EL (cell line): ENCODE data around the gene TMEM134.
"Not testable (repeated sequence)": the region's sequence is repeated elsewhere in the genome, so short reads cannot be mapped to it uniquely, and the experiment has no call there.

Source experiments
- DNase-seq: peaks from one replicate; pipeline ENCODE4 v3.0.0-alpha.2; 2016

Gene TMEM134

DNA sequence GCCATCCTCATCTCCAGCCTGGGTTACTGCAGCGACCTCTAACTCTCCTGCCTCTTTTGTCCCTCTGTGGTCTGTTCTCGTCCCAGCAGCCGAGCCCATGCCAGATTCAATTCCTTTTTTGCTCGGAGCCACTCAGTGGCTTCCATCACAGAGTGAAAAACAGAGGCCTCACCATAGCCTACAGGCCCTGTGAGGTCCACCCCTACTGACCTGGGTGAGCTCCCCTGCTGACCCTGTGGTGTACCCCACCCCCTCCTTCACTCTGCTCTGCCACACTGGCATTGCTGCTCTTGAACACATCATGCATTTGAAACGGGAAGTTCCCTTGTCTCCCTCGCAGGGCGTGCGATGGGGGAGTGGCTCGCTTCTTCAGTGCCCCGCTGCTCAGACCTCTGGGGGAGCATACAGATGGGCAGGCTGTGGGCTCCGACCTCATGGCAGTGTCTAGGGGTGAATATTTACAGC, 15.8 kb upstream of the TMEM134 start:
- no peak for DNase-seq

DNA sequence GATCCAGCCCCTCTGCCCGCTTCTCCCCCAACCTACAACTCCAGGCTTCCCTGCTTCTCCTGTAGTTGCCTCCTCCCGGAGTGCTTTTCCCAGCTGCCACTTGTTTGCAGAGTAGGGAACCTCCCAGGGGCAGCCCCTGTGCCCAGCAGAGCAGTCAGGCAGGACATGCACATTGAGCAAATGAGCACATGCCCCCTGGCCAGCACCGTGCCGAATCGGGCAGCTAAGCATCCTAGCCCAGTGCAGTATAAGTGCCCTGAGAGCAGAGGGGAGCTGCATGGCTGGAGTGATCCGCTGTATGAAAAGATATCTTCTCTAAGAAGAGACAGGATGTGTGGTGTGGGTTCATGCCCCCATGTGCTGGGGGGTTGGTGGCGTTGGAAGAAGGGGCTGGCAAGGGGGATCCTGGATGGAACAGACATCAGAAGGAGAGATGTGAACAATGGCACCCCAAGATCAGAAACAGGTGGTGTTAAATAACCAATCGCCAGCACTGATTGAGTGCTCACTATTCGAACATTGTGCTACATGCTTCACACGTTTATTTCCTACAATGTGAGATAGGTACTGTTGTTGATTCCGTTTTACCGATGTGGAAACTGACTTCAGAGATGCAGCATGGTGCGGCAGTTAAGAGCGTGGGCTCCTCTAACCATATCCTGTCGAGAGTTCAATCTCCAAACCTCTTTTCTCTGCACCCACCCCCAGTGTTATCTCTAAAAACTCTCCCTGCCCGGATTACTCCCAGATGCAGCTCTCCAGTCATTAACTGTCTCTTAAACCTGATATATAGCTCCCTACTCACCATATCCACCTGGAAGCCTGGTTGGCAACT, 15.0 kb upstream of the TMEM134 start:
- no peak for DNase-seq

DNA sequence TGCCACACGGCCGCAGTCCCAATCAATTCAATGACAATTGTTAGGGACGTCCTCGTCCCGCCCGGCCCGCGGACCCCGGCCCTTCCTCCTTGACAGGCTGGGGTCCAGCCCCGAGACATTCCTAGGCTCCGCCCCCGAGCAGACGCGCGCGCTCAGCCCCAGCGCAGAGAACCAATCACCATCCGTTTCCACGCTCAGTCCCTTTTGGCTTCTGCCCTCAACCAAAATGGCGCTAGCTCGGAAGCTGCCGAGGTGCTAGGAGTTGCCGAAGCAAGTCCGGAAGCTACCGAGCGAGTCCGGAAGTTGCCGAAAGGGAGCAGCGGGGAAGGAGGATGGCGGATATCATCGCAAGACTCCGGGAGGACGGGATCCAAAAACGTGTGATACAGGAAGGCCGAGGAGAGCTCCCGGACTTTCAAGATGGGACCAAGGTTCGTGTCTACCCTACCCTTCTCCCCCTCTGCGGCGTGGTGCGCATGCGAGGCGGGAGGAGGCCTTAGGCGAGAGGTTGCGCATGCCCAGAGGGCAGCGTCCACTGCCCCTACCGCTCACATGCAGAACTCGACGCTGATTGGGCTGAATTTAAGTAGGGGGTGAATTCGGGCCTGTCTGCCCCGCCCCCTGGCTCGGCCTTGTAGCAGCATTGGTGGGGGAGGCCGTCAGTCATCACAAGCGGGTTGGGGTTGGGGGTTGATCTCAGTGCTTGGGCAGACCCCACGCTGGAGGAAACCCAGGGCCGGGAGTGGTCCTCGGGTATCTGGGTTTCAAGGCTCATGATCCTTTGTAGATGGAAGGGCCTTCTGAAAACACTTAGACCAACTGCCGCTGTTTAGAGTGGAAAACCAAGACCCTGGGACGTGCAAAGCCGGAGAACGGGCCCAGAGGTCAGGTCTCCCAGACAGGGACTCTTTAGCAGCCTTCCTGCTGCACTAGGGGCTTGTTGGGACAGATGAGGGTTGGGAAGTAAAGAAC, 14.1 kb upstream of the TMEM134 start, which contains the start of gene AIP:
Gene AIP, plus strand, starts transcription at position 200 of the 972 bp plus-strand sequence. Its CDS starts 133 bp downstream, at position 333.
- DNase-seq = peak; percentile 98

DNA sequence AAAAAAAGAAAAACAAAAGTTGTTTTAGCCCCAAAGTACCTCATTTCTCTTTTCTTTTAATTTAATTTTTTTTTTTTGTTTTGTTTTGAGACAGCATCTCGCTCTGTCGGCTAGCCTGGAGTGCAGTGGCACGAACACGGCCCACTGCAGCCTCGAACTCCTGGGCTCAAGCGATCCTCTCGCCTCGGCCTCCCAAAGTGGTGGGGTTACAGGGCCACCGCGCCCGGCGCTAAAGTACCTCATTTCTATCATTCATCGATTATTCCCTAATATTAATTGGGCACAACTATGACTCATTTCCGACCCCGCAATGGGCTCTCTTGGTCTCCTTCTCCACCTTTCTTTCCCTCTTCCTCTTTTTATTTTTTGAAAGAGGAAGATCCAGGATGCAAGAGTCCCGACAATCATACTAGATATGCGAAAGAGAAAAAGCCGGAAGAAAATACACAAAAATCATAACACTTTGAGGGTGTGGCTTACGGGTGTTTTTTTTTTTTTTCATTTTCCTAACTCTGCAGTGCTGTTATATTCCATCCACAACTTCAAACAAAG, 13.3 kb upstream of the TMEM134 start:
- DNase-seq = no peak

DNA sequence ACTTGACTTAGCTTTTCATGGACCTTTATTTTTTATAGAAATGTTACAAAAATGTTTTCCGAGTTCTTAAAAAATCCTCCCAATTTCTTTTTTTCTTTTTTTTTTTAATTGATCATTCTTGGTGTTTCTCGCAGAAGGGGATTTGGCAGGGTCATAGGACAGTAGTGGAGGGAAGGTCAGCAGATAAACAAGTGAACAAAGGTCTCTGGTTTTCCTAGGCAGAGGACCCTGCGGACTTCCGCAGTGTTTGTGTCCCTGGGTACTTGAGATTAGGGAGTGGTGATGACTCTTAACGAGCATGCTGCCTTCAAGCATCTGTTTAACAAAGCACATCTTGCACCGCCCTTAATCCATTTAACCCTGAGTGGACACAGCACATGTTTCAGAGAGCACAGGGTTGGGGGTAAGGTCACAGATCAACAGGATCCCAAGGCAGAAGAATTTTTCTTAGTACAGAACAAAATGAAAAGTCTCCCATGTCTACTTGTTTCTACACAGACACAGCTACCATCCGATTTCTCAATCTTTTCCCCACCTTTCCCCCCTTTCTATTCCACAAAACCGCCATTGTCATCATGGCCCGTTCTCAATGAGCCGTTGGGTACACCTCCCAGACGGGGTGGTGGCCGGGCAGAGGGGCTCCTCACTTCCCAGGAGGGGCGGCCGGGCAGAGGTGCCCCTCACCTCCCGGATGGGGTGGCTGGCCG, 8.4 kb upstream of the TMEM134 start:
- not testable (repeated sequence) for DNase-seq

DNA sequence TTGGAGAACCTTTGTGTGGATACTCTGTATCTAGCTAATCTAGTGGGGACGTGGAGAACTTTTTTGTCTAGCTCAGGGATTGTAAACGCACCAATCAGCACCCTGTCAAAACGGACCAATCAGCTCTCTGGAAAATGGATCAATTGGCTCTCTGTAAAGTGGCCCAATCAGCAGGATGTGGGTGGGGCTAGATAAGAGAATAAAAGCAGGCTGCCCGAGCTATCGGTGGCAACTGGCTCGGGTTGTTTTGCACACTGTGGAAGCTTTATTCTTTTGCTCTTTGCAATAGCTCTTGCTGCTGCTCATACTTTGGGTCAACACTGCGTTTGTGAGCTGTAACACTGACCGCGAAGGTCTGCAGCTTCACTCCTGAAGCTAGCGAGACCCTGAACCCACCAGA, 7.6 kb upstream of the TMEM134 start:
- not testable (repeated sequence) for DNase-seq

DNA sequence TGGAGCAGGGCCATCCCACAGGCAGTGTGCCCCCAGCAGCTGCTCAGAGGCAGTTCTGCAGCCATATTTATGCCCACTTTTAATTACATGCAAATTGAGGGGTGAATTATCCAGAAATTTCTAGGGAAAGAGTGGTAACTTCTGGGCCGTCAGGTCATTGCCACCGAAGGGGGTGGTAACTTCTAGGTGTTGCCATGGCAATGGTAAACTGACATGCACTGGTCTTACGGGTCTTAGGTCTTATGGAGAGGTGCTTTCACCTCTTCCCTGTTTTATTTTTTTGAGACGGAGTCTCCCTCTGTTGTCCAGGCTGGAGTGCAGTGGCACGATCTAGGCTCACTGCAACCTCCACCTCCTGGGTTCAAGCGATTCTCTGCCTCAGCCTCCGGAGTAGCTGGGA, 3.8 kb upstream of the TMEM134 start:
- DNase-seq = no peak

DNA sequence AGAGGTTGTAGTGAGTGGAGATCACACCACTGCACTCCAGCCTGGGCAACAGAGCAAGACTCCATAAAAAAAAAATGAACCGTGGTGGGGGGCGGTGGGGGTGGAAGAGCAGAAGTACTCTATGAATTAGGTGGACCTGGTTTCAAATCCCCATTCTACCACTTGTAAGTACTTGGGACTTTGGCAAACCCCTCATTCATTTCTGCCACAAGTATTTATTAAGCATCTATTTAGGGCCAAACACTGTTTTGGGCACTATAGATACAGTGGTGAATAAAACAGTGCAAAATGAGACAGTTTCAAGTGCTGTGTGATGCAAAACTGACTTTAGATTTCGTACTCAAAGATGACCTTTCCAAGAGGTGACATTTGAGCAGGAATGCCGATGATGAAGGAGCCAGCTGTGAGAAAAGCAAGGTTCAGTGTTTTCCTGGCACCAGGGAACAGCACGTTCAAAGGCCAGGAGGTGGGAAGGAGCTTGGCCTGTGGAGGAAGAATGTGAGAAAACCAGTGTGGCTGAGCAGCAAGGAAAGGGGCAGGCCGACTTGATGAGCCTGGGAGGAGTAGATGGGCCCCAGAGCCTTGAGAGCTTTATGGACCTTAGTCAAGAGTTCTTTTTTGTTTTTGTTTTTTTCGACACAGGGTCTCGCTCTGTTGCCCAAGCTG, 1.4 kb upstream of the TMEM134 start:
- DNase-seq = no peak

DNA sequence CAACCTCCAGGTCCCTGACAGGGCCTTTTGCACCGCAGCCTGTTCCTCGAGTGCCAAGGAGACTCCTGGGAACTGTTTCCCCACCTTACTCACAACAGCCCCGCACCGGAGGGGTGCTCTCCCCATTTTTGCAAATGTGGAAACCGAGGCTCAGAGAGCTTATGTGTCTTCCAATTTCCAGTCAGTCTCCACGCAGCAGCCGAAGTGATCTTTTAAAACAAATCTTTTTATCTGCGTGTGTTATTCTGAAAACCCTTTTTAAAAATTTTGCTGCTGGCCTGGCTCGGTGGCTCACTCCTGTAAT, 409 bp upstream of the TMEM134 start:
- DNase-seq = no peak

DNA sequence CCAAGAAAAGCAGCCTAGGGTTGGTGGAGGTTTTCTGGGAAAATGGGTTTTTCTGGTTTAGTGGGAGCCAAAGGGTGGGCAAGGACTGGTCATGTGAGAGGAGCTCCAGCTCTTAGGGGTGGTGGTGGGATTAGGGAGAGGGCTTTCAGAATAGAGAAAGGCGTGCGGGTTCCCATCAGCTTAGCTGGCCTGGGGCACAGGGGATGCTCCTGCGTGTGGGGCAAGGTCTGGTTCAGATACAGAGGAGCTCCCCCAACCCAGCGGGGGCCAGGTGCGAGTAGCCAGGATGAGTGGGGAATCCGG, 644 bp downstream of the TMEM134 start:
- DNase-seq = no peak

DNA sequence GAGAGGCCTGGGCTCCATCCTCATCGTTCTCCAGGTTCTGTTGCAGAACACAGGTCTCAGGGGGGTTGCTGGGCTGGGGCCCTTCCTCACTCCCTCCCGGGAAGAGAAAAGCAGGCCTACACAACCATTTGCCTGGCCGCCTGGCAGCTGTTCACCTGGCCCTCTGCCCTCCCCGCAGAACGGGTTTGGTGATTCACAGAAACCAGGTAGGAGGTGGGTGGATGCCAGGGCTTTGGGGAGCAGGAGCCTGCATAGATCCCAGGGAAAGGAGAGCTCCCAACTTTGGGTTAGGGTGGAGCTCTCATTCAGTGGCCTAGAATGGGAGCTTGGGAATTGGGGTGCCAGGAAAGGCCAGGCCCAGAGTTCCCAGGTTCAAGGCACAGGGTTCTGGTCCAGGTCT, 995 bp downstream of the TMEM134 start:
- DNase-seq = no peak

DNA sequence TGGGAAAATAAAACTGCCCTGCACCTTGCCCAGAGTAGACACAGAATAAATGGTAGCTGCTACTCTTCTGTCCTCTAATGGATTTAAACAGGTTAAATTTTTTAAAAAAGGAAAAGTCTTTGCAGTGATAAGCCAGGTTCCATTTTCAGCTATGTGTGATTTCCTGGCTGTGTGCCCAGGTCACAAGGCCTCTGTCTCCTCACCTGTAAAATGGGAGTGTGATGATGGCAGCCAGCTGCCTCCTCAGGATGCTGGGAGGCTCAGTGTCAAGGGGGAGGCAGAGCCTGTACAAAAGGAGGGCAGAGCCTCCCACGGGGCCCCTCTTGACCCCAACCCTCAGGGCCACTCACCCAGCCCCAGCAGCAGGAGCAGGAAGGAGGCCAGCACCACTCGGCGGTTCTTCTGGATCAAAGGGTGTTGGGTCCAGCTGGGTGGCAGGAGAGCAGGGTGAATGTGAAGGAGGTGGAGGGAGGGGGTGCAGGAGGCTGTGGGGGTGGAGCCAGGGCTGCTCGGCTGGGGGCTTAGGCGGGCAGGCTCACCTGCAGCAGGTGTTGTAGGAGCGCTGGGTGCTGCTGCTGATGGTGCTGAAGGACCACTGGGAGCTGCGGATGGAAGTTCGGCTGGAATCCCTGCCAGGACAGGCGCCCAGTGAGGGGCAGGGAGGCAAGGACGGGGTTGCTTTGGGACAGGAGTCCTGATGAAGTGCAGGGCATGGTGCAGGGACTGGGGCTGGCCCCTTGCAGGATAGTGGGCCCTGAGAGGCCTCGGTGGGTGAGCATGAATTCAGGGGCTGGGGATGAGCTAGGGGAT, 1.9 kb downstream of the TMEM134 start:
- DNase-seq = no peak

DNA sequence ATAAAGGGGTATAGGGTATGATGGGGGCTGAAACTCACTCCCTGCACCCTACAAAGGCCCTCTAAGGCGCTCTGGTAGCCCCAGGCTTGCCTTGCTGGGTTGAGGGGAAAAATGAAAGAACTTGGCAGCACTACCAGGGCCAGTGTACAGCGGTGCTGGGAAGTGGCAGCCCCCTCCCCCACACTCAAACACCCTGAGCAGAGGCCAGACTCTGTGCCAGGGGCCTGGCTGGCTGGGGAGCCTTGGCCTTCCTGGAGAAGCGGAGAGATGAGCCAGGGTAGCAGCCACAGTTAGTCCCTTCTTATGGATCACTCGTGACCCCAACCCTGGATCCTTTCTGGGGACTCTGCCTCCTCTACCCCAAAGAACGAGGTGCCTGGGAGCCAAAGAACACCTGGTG, 2.7 kb downstream of the TMEM134 start:
- DNase-seq = no peak

DNA sequence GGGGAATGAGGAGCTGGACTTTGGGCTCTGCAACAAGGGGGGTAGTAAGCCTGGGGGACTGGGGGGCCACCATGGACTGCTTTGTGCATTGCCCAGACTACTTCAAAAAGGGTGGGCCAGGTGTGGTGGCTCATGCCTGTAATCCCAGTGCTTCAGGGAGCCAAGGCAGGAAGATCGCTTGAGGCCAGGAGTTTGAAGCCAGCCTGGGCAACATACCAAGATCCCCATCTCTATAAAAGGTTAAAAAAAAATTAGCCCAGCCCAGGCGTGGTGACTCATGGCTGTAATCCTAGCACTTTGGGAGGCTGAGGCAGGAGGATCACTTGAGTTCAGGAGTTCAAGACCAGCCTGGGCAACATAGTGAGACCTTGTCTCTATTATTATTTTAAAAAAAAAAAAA, 3.5 kb downstream of the TMEM134 start:
- not testable (repeated sequence) for DNase-seq

DNA sequence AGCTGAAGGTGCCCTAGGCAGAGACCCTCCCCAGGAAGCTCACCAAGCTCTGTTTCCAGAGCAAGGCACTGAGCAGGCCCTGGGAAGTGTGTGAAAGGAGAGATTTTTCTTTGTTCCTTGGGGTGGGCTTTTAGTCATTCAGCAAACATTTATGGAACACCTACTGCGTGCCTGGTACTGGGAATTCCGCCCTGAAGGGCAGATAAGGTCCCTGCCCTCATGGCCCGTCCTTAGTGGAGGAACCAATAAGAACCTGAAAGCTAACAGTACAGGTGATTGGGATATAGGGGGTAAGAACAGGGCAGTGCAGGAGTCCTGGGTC, 3.9 kb downstream of the TMEM134 start:
- DNase-seq = no peak

DNA sequence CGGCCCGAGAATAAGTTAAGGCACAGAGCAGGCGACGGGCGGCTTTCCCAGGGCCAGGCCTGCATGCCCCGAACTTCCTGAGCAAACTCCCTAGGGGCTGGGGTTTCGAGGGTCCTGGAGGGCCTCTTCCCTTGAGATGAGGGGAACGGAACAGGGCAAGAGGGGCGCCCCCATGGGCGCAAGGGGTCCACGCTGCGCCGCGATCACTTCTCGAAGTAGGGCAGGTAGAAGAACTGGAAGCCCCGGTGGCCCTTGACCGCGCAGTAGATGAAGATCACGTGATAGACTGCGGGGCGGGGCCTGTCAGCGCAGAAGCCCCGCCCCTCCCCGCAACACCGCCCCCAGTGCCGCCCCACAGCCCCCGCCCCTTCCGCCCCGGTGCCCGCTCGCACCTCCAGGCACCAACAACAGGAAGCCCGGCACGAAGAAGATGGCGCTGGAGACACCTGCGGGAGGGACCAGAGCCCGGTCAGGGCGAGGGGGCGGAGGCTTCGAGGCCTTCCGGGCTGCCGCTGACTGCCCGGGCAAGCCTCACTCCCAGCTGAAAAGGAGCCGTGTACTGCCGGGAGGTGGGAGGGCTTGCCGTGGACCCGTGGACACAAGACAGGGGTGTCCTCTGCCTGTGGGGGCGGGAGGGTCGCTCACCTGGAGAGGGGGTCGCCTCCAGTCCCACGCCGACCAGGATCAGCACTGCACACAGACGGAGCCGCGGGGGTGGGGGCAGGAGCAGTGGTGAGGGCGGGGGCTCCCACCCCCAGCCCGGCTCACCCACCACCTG, 4.5 kb downstream of the TMEM134 start:
- peak; percentile 60 for DNase-seq

DNA sequence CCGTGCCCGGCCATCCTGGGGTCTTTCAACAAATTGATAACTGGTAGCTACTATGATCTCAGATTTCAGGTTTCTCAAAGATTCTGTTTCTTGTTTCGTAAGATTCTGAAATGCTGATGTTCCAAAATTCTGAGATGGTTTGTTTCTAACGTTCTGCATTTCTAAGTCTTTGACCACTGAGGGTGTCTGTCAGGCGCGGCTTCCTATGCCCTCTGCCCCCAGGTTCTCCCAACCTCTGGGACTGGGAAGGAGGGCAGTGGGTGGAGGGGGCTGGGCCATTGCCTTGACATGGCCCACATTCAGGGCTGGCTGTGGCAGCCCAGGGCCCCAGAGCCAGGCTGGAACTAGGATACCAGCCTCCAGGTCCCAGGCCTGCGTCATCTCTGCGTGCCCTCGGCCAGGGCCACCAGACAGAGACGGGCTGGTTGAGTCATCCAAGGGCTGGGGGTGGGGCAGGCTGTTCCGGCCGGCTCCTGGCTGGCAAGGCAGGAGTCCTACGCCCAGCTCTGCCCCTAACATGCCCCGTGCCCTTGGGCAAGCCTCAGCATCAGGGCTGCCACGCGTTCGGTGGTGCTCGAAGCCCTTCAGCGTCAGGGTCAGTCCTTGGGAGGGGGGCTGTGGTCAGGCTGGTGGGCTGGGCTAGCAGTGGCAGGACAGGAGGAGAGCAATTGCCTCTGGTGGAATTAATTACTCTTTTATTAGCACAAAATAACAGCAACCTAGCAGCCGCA, 5.2 kb downstream of the TMEM134 start:
- DNase-seq = no peak

DNA sequence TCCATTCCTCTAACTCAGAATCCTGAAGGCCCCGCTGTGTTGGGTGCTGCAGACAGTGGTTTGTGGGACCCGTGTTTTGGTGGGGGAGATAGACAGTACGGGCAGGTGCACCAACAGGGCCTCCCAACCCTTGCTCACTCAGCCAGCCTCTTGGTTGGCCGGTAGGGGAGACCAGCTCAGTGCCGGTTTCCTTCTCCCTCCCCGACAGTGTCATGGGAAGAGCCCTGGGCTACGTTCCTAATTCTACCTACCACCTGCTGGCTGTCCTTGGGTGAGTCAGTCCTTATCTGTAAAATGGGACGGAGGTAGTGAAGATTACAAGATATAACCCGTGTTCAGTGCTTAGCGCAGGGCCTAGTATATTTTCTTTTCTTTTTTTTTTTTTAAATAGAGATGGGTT, 5.9 kb downstream of the TMEM134 start:
- DNase-seq = no peak

DNA sequence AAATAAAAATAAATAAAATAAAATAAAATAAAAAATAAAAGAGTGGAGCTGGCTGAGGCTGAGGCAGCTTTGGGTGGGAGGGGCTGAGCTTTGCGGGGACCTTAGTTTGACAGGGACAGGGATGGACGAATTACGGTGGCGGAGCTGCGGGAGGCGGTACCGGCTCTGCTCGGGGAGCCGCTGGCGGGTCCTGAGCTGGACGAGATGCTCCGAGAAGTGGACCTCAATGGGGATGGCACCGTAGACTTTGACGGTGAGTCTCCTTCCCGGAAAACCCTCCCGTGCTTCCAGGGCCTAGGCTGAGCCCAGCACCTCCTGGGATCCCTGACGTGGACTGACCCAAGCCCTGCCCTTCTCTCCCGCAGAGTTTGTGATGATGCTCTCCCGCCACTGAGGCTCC, 10.8 kb downstream of the TMEM134 start:
- DNase-seq = no peak

DNA sequence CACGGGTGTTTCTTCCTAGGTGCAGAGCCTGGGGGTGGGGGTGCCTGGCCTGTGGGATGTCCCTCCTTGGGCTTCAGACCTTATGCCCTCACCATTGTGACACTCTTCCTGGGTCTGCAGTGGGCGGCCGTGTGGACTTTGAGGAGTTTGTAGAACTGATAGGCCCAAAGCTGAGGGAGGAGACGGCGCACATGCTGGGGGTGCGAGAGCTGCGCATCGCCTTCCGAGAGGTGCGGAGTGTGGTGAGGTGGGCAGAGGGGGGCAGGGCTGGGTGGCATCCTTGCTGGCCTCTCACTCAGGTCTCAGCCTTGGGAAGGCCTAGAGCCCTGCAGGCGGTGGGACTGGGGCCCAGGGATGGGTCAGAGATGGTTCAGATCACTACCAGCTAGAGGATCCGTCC, 11.6 kb downstream of the TMEM134 start:
- no peak for DNase-seq
